ENCODE results near the gene TNFSF12. TPM values are rescaled to one million over a fixed set of nuclear protein-coding genes. Genes with fewer than 3 reads are reported as not detected.

TNFSF12 gene
- total and polyA plus RNA-seq, 2 experiments from 2014 or later, result 18.7 to 21.9 TPM

DNA sequence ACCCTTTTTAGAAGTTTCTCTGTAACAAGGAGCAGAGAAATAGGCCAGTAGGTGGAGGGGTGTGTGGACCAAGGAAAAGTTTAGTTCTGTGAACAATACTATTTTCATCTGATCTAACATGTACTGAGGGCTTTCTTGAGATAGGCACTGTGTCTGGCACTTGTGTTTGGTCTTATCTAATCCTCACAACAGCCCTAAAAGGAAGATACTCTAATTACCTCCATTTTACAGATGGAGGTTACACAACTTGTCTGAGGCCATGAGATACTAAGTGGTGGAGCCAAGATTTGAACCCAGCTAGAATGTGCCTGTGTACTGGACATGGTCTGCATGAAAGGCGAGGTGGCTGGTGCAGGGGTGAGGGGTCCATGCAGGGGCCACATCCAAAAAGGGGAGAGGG lies 4.5 kb downstream of the TNFSF12 start:
- Histone ChIP-seq H3K9me2 (ENCODE audit: insufficient read depth) (no peaks in the 10 kb centered on the region), H3F3A (ENCODE audit: insufficient read depth) (0 out of 2 replicates have a peak, but pooled peaks cover 5% of the 10 kb centered on the region), H2AFZ (no peak overlapping the region), H3K9me3 (ENCODE audit: low read depth) (no peaks in the 10 kb centered on the region), H3K79me2 (ENCODE audit: insufficient read depth) (no peaks in the 10 kb centered on the region), H3K9ac (no peak overlapping the region), H4K20me1 (ENCODE audit: insufficient read depth) (no peaks in the 10 kb centered on the region), H3K36me3 (ENCODE audit: low read depth) (no peaks in the 10 kb centered on the region), H3K4me2 (ENCODE audit: unreplicated experiment) (no peak overlapping the region), H3K27ac (no peak overlapping the region), H3K4me1 (ENCODE audit: insufficient read depth) (peaks cover 6% of the 10 kb centered on the region), H3K4me3 (no peak overlapping the region), H3K27me3 (replicated peaks; ENCODE audit: insufficient read depth) (no peaks in the 10 kb centered on the region)
- 96 to 100% methylated on average over 1 of the region's 1 CpG for WGBS, 2 experiments (ENCODE audit: low coverage in 1 of 2, low lambda C conversion rate in 2 of 2, missing lambda C conversion rate in 2 of 2)
- in situ Hi-C loops (cut with MboI), result no loop called here
- TF ChIP-seq EZH2 (IDR thresholded peaks at IDR 0.05; ENCODE audit: insufficient read depth, poor library complexity, severe bottlenecking) (no peak), EZH2phosphoT487 (IDR thresholded peaks at IDR 0.05; ENCODE audit: insufficient read depth, low read depth) (no peak)
- DNase-seq, result no peak

- H4K20me1 ChIP-seq (ENCODE audit: insufficient read depth), result no peaks in the 10 kb centered on the region
- DNase-seq, result no peak
- H3K4me3 ChIP-seq, result no peak overlapping the region
- no peaks in the 10 kb centered on the region for H3K9me2 ChIP-seq (ENCODE audit: insufficient read depth)
- no peak overlapping the region for H2AFZ ChIP-seq
- H3K79me2 ChIP-seq (ENCODE audit: insufficient read depth), result 0 out of 2 replicates have a peak, but pooled peaks cover 4% of the 10 kb centered on the region
- no peak for TF ChIP-seq EZH2 (IDR thresholded peaks at IDR 0.05; ENCODE audit: insufficient read depth, poor library complexity, severe bottlenecking)
- H3K9me3 ChIP-seq (ENCODE audit: low read depth), result no peaks in the 10 kb centered on the region
- in situ Hi-C loops (cut with MboI), result no loop called here
- 45% methylated on average over 10 of the region's 10 CpGs for WGBS, 2 experiments (ENCODE audit: low coverage in 1 of 2, low lambda C conversion rate in 2 of 2, missing lambda C conversion rate in 2 of 2)
- H3K27ac ChIP-seq, result no peak overlapping the region
- H3K4me1 ChIP-seq (ENCODE audit: insufficient read depth), result peaks cover 11% of the 10 kb centered on the region
- no peak overlapping the region for H3K4me2 ChIP-seq (ENCODE audit: unreplicated experiment)
- no peaks in the 10 kb centered on the region for H3K27me3 ChIP-seq (replicated peaks; ENCODE audit: insufficient read depth)
- H3K36me3 ChIP-seq (ENCODE audit: low read depth), result no peaks in the 10 kb centered on the region
- no peak overlapping the region for H3K9ac ChIP-seq
- H3F3A ChIP-seq (ENCODE audit: insufficient read depth), result no peaks in the 10 kb centered on the region
These were observed 6.6 kb downstream of the TNFSF12 start for GRCh38 chr17:7555320-7555948.

DNA sequence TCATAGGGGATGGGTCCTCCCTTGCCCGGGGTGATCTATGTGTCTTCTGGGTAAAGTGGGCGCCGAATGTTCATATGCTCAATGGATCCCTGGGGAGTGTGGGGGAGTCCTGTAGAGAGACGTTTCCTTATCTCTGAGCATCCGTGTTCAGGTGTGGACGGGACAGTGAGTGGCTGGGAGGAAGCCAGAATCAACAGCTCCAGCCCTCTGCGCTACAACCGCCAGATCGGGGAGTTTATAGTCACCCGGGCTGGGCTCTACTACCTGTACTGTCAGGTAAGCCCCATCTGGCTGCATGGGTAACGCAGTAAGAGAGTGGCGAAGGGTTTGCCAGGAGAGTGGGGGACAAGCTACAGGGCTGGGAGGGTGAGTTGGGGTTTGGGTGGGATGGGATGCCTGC lies 7.8 kb downstream of the TNFSF12 start:
- Histone ChIP-seq H4K20me1 (ENCODE audit: insufficient read depth) (no peaks in the 10 kb centered on the region), H3K27me3 (replicated peaks; ENCODE audit: insufficient read depth) (no peaks in the 10 kb centered on the region), H3K36me3 (ENCODE audit: low read depth) (no peaks in the 10 kb centered on the region), H3K9ac (no peak overlapping the region), H2AFZ (no peak overlapping the region), H3K4me3 (no peak overlapping the region), H3K27ac (no peak overlapping the region), H3K9me2 (ENCODE audit: insufficient read depth) (no peaks in the 10 kb centered on the region), H3K4me2 (ENCODE audit: unreplicated experiment) (no peak overlapping the region), H3K79me2 (ENCODE audit: insufficient read depth) (0 out of 2 replicates have a peak, but pooled peaks cover 4% of the 10 kb centered on the region), H3K9me3 (ENCODE audit: low read depth) (no peaks in the 10 kb centered on the region), H3K4me1 (ENCODE audit: insufficient read depth) (peaks cover 15% of the 10 kb centered on the region), H3F3A (ENCODE audit: insufficient read depth) (no peaks in the 10 kb centered on the region)
- in situ Hi-C loops (cut with MboI), result no loop called here
- 90% methylated on average over 12 of the region's 12 CpGs for WGBS, 2 experiments (ENCODE audit: low coverage in 1 of 2, low lambda C conversion rate in 2 of 2, missing lambda C conversion rate in 2 of 2)
- no peak for TF ChIP-seq EZH2phosphoT487 (IDR thresholded peaks at IDR 0.05; ENCODE audit: insufficient read depth, low read depth)
- no peak for TF ChIP-seq EZH2 (IDR thresholded peaks at IDR 0.05; ENCODE audit: insufficient read depth, poor library complexity, severe bottlenecking)
- no peak for DNase-seq

GRCh38 chr17:7557147-7557764 lies 8.4 kb downstream of the TNFSF12 start:
- Histone ChIP-seq H3K79me2 (ENCODE audit: insufficient read depth) (peaks cover 8% of the 10 kb centered on the region), H3K4me1 (ENCODE audit: insufficient read depth) (peaks cover 15% of the 10 kb centered on the region), H3K4me3 (no peak overlapping the region), H3K27me3 (replicated peaks; ENCODE audit: insufficient read depth) (no peaks in the 10 kb centered on the region), H3K9ac (no peak overlapping the region), H2AFZ (no peak overlapping the region), H3K9me3 (ENCODE audit: low read depth) (no peaks in the 10 kb centered on the region), H3F3A (ENCODE audit: insufficient read depth) (no peaks in the 10 kb centered on the region), H3K27ac (no peak overlapping the region), H3K4me2 (ENCODE audit: unreplicated experiment) (no peak overlapping the region), H4K20me1 (ENCODE audit: insufficient read depth) (no peaks in the 10 kb centered on the region), H3K36me3 (ENCODE audit: low read depth) (no peaks in the 10 kb centered on the region), H3K9me2 (ENCODE audit: insufficient read depth) (no peaks in the 10 kb centered on the region)
- WGBS, 2 experiments (ENCODE audit: low coverage in 1 of 2, low lambda C conversion rate in 2 of 2, missing lambda C conversion rate in 2 of 2), result 59 to 76% methylated on average over 13 to 18 of the region's 19 CpGs
- in situ Hi-C loops (cut with MboI), result no loop called here
- TF ChIP-seq EZH2phosphoT487 (IDR thresholded peaks at IDR 0.05; ENCODE audit: insufficient read depth, low read depth) (no peak), EZH2 (IDR thresholded peaks at IDR 0.05; ENCODE audit: insufficient read depth, poor library complexity, severe bottlenecking) (no peak)
- no peak for DNase-seq

Measured in GM23248 (cell line).